HG03280 (cell line): ENCODE results near the gene TBCD.
"Not testable (repeated sequence)": the region's sequence is repeated elsewhere in the genome, so short reads cannot be mapped to it uniquely, and the experiment has no call there.

Experiments
- ATAC-seq: cut with Tn5 transposase; IDR thresholded peaks from one replicate; pipeline ENCODE4 v1.9.1; 2021; ENCODE audit warnings: mild to moderate bottlenecking, moderate library complexity; ENCODE audit not compliant: unreplicated experiment

Gene TBCD

DNA sequence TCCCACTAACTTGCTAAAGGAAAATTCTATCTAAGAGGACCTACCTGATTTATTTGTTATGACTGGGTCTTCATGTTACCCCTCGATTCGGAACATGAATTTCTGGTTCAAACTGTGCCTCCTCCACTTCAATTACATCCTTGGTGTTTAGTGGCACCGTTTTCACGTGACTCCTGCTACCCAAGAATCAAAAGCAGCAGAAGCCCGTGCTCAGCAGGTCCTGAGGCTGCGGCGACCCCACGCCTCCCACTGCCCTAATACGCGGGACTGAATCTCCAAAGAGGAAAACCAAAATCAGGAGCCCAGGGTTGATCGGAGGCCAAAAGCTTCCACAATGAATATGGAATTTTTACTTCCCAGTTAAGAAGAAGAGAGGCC lies 233.6 kb downstream of the TBCD start:
- no peak for ATAC-seq

DNA sequence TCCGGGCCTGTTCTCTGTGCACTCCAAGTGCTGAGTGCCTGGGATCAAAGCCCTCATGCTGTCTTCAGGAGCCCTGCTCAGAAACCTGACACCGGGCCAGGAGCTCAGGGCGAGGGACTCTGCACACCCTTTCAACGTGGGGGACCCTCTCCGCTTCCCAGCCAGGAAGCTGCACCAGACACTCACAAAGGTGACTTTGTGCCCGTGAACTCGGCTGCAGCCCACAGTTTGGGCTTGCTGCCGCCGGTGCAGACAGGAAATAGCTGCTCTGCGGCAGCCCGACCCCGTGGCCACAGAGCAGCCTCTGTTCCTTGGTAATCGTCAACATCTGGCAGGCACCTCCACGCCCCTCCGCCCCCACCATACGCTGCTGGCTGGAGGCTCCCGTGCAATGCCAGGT lies 234.1 kb downstream of the TBCD start:
- ATAC-seq = no peak

DNA sequence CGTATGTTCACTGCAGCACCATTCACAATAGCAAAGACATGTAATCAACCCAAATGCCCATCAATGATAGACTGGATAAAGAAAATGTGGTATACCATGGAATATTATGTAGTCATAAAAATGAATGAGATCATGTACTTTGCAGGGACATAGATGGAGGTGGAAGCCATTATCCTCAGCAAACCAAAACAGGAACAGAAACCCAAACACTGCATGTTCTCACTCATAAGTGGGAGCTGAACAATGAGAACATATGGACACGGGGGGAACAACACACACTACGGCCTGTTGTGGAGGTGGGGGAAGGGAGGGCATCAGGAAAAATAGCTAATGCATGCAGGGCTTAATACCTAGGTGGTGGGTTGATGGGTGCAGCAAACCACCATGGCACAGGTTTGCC lies 237.2 kb downstream of the TBCD start:
- not testable (repeated sequence) for ATAC-seq

DNA sequence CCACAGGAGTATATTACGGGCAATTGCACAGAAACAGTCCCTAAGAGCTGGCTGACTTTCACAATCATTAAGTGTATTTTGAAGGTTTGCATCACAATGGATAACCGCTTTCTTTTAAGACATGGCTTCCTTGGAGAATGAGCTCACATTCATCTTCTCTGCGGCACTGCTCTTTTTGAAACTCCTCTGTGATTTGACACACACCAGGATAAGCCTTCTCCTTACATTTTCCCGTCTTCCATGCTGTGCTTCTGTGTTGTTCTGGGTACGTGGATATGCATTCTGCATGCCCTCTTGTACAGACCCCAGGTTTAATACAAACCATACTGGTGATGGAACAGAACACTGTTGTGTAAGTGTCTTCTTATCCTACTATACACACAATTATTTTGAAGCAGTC lies 238.0 kb downstream of the TBCD start:
- no peak for ATAC-seq

DNA sequence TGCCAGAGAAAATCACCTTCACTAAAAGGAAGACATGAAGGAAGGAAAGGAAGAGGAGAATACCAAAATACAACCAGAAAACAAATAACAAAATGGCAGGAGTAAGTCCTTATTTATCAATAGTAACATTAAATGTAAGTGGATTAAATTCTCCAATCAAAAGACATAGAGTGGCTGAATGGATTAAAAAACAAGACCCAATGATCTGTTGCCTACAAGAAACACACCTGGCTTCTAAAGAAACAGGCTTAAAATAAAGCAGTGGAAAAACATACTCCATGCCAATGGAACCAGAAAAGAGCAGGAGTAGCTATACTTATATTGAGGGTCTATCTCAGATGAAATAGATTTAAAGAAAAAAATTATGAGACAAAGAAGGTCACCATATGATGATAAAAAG lies 241.1 kb downstream of the TBCD start:
- ATAC-seq = no peak
